Keratinocyte (primary cell): ENCODE measurements around the gene RASL10A.

Experiments used
- EZH2 ChIP-seq: IDR thresholded peaks from one replicate; pipeline ENCODE4 v1.6.1; 2012; ENCODE audit warnings: inconsistent platforms, mild to moderate bottlenecking, low read length, moderate library complexity
- TF ChIP-seq, protein P1 (sequence below), 3 experiments: IDR thresholded peaks in 1 of 3; conservative IDR thresholded peaks in 1 of 3; optimal IDR thresholded peaks in 1 of 3; 2 replicates in 2 of 3; 3 replicates in 1 of 3; pipeline versions ENCODE3 to v1.5.1; 2011; ENCODE audit warnings: low read length in 3 of 3, mild to moderate bottlenecking in 3 of 3, moderate library complexity in 2 of 3, control low read depth in 1 of 3, inconsistent platforms in 1 of 3; ENCODE audit not compliant: insufficient read depth in 2 of 3; ENCODE audit errors: extremely low read depth in 1 of 3

GRCh38 chr22:29290061-29290460, 25.4 kb downstream of the RASL10A start:
- no peak for TF ChIP-seq EZH2
- TF ChIP-seq, protein P1, sequence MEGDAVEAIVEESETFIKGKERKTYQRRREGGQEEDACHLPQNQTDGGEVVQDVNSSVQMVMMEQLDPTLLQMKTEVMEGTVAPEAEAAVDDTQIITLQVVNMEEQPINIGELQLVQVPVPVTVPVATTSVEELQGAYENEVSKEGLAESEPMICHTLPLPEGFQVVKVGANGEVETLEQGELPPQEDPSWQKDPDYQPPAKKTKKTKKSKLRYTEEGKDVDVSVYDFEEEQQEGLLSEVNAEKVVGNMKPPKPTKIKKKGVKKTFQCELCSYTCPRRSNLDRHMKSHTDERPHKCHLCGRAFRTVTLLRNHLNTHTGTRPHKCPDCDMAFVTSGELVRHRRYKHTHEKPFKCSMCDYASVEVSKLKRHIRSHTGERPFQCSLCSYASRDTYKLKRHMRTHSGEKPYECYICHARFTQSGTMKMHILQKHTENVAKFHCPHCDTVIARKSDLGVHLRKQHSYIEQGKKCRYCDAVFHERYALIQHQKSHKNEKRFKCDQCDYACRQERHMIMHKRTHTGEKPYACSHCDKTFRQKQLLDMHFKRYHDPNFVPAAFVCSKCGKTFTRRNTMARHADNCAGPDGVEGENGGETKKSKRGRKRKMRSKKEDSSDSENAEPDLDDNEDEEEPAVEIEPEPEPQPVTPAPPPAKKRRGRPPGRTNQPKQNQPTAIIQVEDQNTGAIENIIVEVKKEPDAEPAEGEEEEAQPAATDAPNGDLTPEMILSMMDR (optimal IDR thresholded peaks at IDR 0.05 in 1 of 3, IDR thresholded peaks at IDR 0.05 in 1 of 3, conservative IDR thresholded peaks at IDR 0.05 in 1 of 3; ENCODE audit: extremely low read depth in 1 of 3, insufficient read depth in 2 of 3, low read length in 3 of 3): no peak
